OCI-LY7 (cell line): ENCODE data around the gene SSNA1. TPM values are rescaled to one million over a fixed set of nuclear protein-coding genes. Genes with fewer than 3 reads are reported as not detected.

Source experiments
- BruUV-seq: library from RNA; stranded (reverse); fragments of 400-500 nt; replicated peaks from 2 replicates; lab custom pipeline; 2021; lab: Mats Ljungman, UMichigan
- CTCF ChIA-PET: fragments of 300-600 bp; sonication (Branson Sonifier 250); formaldehyde crosslinking; loops from one replicate; lab custom pipeline; 2022; ENCODE audit warnings: antibody characterized with exemption; ENCODE audit not compliant: unreplicated experiment; lab: Charles Lee
- POLR2A ChIA-PET: fragments of 300-600 bp; sonication (Branson Sonifier 250); formaldehyde crosslinking; loops from one replicate; lab custom pipeline; 2022; ENCODE audit warnings: antibody characterized with exemption; lab: Charles Lee
- DNase-seq: peaks from one replicate; pipeline ENCODE4 v3.0.0-alpha.2; 2015; ENCODE audit warnings: low spot score
- H2AFZ ChIP-seq: fragments of 200-600 bp; sonication (generic), shearing (Covaris generic); 2 replicates; pipeline ENCODE4 v1.6.1; 2014; ENCODE audit warnings: mild to moderate bottlenecking, antibody characterized with exemption, low read length, moderate library complexity
- H3K27ac ChIP-seq: fragments of 200-600 bp; sonication (generic); 2 replicates; pipeline ENCODE4 v1.5.1; 2014; ENCODE audit warnings: mixed run types, low read depth, mild to moderate bottlenecking, moderate library complexity, low read length, inconsistent platforms; ENCODE audit not compliant: poor library complexity, severe bottlenecking
- H3K36me3 ChIP-seq: fragments of 200-600 bp; sonication (generic); 2 replicates; pipeline ENCODE4 v1.6.1; 2014; ENCODE audit warnings: mild to moderate bottlenecking, antibody characterized with exemption, low read length, moderate library complexity, mixed read lengths; ENCODE audit not compliant: insufficient read depth
- H3K4me1 ChIP-seq: fragments of 200-600 bp; sonication (generic); 2 replicates; pipeline ENCODE4 v1.5.1; 2014; ENCODE audit warnings: mild to moderate bottlenecking, low read length; ENCODE audit not compliant: insufficient read depth, poor library complexity, severe bottlenecking
- H3K4me2 ChIP-seq: fragments of 200-600 bp; sonication (generic); 2 replicates; pipeline ENCODE4 v1.6.1; 2014; ENCODE audit warnings: mild to moderate bottlenecking, low read length
- H3K4me3 ChIP-seq: fragments of 200-600 bp; sonication (generic); 2 replicates; pipeline ENCODE4 v1.5.1; 2014; ENCODE audit warnings: mild to moderate bottlenecking, low read depth, low read length; ENCODE audit not compliant: poor library complexity, severe bottlenecking
- H3K79me2 ChIP-seq: fragments of 200-600 bp; sonication (generic); 2 replicates; pipeline ENCODE4 v1.6.1; 2016; ENCODE audit warnings: low read depth, mild to moderate bottlenecking, low read length, moderate library complexity, mixed read lengths; ENCODE audit not compliant: insufficient read depth
- H3K9me2 ChIP-seq: fragments of 200-600 bp; sonication (generic); 2 replicates; pipeline ENCODE4 v1.6.1; 2016; ENCODE audit warnings: mild to moderate bottlenecking, low read length, mixed read lengths; ENCODE audit not compliant: insufficient read depth
- H3K9me3 ChIP-seq: fragments of 200-600 bp; sonication (generic); 2 replicates; pipeline ENCODE4 v1.6.1; 2014; ENCODE audit warnings: mild to moderate bottlenecking, mixed run types, low read length, mixed read lengths
- H4K20me1 ChIP-seq: fragments of 200-600 bp; sonication (generic); 2 replicates; pipeline ENCODE4 v1.6.1; 2014; ENCODE audit warnings: mild to moderate bottlenecking, antibody characterized with exemption, low read length, moderate library complexity, mixed read lengths; ENCODE audit not compliant: insufficient read depth
- CTCF ChIP-seq: fragments of 200-600 bp; sonication (generic); conservative IDR thresholded peaks from 2 replicates; pipeline ENCODE4 v1.5.1; 2014; ENCODE audit warnings: mild to moderate bottlenecking, antibody characterized with exemption, low read length, moderate library complexity, mixed read lengths
- EZH2phosphoT487 ChIP-seq: fragments of 200-600 bp; sonication (generic); IDR thresholded peaks from 2 replicates; pipeline ENCODE4 v1.6.1; 2018; ENCODE audit warnings: low read depth, borderline replicate concordance, mild to moderate bottlenecking, mixed run types, antibody characterized with exemption, low read length, moderate library complexity, mixed read lengths
- intact Hi-C: fragments of 100-400 bp; cut with micrococcal nuclease; formaldehyde crosslinking; loops from one replicate; pipeline ENCODE4 v1.10.0; 2022; ENCODE audit not compliant: unreplicated experiment
- total RNA-seq, 2 experiments: library from RNA; depleted of rRNA in 1 of 2; stranded (reverse); fragments of >200 nt in 1 of 2; shearing (Covaris generic) in 1 of 2; gene quantifications; 2 replicates each; pipeline ENCODE4 v1.2.3, GENCODE V29; 2014 to 2022

Gene SSNA1
- total RNA-seq, 2 experiments from 2014 or later: 71.0 to 111 TPM

GRCh38 chr9:137159105-137160053 is 29.1 kb upstream of the SSNA1 start:
- Histone ChIP-seq H3K79me2 (no peaks in the 10 kb centered on the region), H3K4me1 (peaks cover 30% of the 10 kb centered on the region), H2AFZ (no peak overlapping the region), H4K20me1 (no peaks in the 10 kb centered on the region), H3K9me2 (no peaks in the 10 kb centered on the region), H3K27ac (no peak overlapping the region), H3K4me2 (0 out of 2 replicates have a peak overlapping the region, but pooled peaks have one; percentile 23), H3K36me3 (no peaks in the 10 kb centered on the region), H3K9me3 (no peaks in the 10 kb centered on the region), H3K4me3 (no peak overlapping the region)
- TF ChIP-seq CTCF (no peak), EZH2phosphoT487 (no peak)
- DNase-seq: no peak
- intact Hi-C loops: loop anchor here (10.0 kb wide), 1 partner anchor 615 kb away; the partner anchor contains the start of gene NOTCH1
- CTCF ChIA-PET: no interaction called here
- BruUV-seq: no TSS peak
- POLR2A ChIA-PET: interaction anchor here (0.8 kb wide), 1 partner anchor 9 kb away, joined by 5 read pairs; no protein-coding TSS in a partner anchor

GRCh38 chr9:137160054-137160425 is 28.4 kb upstream of the SSNA1 start:
- CTCF ChIA-PET: no interaction called here
- Histone ChIP-seq H3K9me3 (no peaks in the 10 kb centered on the region), H3K9me2 (no peaks in the 10 kb centered on the region), H4K20me1 (no peaks in the 10 kb centered on the region), H3K4me2 (no peak overlapping the region), H3K27ac (no peak overlapping the region), H3K4me3 (no peak overlapping the region), H2AFZ (no peak overlapping the region), H3K36me3 (no peaks in the 10 kb centered on the region), H3K4me1 (peaks cover 30% of the 10 kb centered on the region), H3K79me2 (no peaks in the 10 kb centered on the region)
- TF ChIP-seq EZH2phosphoT487: no peak
- no peak for TF ChIP-seq CTCF
- no peak for DNase-seq
- BruUV-seq: no TSS peak
- POLR2A ChIA-PET: interaction anchor here (0.6 to 0.7 kb wide), 2 partner anchors 62 to 173 kb away, joined by 3 read pairs; no protein-coding TSS in a partner anchor
- intact Hi-C loops: no loop called here
